LHCN-M2 (cell line): ENCODE data around the gene CLSTN3. TPM values are rescaled to one million over a fixed set of nuclear protein-coding genes. Genes with fewer than 3 reads are reported as not detected.
"Not testable (repeated sequence)": the region's sequence is repeated elsewhere in the genome, so short reads cannot be mapped to it uniquely, and the experiment has no call there.

Experiments used
- DNase-seq: peaks from one replicate; pipeline ENCODE4 v3.0.0-alpha.2; 2012; ENCODE audit warnings: low read depth
- total RNA-seq: library from RNA; depleted of rRNA; stranded (reverse); fragments of >200 nt; gene quantifications from 2 replicates; pipeline ENCODE4 v1.2.3, GENCODE V29; 2014

The CLSTN3 gene
- total RNA-seq, 1 experiment from 2014 or later, result 4.6 TPM

DNA sequence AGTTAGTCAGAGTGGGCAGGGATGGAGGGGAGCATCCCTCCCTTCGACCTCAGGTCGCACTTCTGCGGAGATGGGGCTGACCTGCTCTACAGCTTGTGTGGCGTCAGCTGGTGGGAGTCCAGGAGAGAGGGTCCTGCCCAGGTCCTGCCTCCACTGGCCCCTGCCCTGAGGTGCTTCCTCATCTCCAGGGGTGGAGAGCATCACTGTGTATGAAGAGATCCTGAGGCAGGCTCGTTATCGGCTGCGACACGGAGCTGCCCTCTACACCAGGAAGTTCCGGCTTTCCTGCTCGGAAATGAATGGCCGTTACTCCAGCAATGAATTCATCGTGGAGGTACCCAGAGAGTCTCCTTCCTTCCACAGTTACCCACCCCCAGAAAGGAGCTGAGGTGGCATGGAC, 20.2 kb downstream of the CLSTN3 start:
- DNase-seq, result no peak

DNA sequence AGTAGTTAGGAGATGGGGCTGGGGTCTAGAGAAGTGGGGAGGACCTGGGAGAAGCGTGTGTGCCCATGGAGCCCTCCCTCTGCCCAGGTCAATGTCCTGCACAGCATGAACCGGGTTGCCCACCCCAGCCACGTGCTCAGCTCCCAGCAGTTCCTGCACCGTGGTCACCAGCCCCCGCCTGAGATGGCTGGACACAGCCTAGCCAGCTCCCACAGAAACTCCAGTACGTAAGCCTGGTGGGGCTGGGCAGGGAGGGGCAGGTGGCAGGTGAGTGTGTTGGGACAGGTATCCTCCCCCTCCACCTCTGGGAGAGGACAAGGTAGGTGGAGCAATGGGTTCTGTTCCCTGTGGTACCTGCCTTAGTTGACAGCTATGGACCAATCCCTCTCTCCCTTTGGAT, 20.7 kb downstream of the CLSTN3 start:
- DNase-seq, result no peak

DNA sequence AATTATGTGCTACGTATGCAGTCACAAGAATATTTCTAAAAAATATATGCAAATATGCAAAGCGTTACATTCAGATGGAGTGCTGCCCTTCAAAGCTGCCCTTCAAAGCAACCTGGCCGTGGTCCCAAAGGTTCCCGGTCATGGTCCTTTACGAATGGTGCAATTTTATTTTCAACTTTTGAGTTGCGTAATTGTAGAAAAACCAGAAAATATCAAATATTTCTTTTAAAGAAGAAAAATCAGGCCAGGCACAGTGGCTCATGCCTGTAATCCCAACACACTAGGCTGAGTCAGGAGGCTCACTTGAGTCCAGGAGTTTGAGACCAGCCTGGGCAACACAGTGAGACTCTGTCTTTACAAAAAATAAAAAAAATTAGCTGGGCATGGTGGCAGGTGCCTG, 21.4 kb downstream of the CLSTN3 start:
- DNase-seq, result no peak

DNA sequence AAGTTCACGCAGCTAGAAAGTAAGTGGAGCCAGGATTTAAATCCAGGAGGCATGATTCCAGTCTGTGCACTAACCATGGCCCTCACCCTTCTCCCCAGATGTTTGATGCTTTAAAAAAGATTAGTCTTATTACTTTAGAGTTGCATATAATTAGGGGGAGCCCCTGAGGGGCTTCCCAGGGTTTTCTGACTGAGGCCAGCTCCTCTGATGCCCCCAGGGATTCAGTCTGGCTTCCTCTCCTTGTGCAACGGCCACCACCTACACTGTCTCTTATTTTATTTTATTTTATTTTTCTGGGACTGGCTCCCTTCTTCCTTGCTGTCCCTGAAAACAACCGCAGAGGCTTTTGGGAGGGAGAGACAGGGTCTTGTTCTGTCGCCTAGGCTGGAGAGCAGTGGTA, 22.6 kb downstream of the CLSTN3 start:
- no peak for DNase-seq

DNA sequence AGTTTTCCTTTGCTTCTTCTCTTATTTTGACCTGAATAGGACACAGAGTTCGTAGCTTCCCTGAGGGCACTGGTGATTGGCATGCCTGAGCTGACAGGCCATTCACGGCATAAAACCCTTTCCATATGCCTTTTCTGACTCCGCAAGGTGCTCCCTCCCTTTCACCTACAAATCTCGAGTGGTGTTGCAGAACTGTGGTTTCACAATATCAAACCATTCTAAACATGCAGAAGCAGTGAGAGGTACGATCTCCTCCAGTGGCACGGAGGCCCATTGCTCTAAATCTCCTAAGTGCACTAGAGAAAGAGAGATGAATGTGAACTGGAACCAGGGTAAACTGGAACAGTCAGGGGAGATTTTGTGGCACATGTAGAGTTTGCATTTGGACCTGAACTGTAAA, 23.9 kb downstream of the CLSTN3 start:
- no peak for DNase-seq

DNA sequence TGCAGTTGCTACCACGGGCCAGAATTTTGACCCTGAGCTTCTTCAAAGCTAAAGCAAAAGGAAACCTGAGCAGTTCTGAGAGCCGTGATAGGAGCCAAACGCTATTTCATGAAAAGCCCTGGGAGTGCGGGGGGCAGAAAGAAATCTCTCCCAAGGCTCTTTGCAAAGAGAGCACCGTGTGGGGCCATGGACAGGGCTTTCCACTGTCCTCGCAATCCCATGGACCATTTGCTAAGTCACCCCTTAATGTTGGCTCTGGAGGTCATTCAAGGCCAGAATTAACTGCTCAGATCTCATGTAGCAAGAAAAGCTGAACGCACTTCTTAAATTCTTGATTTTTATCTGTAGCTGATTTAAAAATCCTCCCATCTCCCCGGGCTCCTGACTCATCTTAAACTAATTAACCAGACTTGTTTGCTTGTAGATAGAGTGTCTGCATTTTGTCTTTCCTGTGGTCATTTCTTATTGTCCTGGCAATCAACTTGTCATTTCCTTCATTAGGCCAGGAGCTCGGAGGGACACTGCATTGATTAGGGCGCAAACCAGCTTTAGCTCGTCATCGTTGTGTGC, 24.8 kb downstream of the CLSTN3 start:
- DNase-seq, result no peak

DNA sequence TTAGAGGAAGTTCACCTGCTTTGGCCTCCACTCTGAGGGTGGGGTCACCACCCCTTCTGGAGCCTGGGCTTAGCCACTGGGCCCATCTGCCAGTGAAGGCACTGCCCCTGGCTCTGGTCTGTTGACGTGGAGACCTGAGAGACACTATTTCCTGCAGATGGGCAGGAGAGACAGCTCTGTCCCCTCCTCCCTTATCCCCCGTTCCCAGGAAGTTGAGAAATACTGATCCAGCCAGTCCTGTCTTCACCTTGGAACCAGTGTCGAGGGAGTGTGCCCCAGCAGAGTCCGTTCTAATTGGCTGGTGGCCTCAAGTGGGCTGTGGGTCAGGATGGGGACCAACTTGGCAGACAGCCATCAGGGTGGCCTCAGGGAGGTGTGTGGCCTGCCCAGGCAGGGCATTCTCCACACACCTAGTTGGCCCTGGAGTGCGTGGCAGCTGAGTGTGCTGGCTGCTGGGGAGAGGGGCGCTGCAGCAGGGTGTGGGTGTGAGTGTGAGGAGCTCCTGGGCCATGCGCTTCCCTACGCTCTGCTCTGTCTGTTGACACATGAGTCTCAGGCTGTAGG, 25.4 kb downstream of the CLSTN3 start:
- DNase-seq, result no peak

DNA sequence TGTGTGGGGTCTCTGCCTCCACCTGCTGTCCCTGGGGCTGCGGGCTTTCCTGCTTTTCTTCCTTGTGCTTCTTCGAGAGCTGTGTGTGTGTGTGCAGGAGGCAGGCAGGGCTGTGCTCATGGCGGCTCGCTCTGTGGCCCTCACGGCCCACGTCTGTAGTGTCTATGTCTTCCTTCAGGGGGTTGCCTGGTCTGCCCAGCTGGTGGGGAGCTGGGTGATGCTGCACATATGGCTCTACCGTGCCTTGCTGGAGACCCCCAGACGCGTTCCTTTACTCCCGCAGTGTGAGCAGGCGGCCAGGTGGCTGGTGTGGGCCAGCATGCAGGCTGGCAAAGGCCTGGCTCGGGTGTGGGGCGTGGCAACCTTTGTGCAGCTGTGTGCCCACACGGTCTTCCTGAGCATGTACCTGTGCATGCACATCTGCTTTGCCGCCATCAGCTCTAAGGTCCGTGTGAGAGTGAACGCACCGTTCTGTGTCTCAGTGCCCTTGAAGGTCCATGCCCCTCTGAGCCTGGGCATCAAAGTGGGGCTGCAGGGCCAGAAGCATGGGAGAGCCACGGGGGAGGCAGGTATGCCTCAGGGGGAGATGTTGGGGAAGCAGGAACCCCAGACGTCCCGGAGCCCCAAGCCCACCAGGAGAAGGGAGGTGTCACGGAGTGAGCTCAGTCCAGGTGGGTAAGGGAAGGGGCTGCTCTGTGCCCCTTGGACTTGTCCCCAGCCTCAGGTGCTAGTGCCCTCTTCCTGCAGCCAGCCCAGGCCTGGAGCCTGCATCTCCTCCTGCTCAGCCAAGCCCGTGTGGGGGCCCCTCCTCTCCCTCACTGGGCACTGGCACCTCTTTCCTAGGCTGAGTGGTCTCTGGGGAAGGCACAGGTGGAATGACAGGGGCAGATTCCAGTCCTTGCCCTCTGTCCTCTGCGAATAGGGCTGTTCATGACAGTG, 26.4 kb downstream of the CLSTN3 start:
- no peak for DNase-seq

DNA sequence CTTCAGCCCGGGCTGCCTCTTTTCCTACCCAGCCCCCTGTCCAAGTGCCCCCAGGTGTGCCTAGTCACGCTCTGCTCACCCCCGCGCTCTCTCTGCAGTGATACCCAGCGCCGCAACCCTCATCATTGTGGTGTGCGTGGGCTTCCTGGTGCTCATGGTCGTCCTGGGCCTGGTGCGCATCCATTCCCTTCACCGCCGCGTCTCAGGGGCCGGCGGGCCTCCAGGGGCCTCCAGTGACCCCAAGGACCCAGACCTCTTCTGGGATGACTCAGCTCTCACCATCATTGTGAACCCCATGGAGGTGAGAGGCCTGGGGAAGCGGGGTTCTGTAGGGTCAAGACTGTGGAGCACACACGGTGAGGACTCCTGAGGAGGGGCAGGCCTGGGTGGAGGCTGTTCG, 27.2 kb downstream of the CLSTN3 start:
- DNase-seq, result no peak

DNA sequence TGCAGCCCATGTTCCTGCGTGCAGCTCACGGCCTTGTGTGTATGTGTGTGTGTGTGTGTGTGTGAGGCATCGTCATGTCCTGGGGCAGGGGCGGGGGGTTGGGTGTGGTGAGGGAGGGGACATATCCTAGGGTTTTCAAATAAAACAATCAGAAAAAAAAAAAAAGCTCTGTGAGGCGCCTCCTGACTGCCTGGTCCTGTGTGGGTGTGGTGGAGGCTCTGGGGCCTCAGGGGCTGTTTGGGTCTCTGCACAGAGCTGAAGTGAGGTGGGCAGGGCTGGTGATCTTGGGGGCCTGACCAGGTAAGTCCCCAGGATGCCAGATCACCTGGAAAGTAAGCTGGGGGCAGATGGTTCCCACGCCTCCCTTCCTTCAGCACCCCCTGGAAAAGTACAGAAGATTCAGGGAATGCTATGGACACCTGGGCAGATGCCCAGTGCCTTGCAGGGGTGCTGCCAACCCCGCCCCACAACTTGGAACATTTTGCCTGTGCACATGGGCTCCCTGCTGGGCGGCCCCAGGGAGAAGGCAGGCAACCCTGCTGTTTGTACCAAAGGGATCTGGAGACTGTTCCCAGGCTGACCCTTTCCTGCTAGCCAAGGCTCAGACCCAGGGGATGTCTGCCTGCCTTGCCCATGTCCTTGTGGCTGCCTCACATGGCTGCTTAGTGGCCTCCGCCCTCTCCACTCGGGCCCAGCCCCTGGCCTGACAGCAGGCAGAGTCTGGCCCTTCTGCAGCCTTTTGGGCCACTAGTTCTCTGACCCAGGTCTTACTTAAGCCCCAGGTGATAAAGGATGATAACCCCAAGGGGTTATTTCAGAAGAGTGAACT, 28.8 kb downstream of the CLSTN3 start:
- DNase-seq, result no peak

DNA sequence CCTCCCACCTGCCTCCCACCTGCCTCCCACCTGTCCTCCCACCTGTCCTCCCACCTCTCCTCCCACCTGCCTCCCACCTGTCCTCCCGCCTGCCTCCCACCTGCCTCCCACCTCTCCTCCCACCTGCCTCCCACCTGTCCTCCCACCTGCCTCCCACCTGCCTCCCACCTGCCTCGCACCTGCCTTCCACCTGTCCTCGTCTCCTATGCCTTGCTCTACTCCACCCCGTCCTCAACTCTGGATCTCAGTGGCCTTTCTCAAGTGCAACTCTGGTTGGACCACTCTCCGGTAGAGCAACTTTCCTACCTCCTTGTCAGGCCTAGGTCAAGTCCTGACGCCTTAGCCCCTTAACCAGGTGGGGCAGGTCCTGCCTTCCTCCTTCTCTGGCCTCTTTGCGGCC, 30.0 kb downstream of the CLSTN3 start:
- DNase-seq, result no peak

DNA sequence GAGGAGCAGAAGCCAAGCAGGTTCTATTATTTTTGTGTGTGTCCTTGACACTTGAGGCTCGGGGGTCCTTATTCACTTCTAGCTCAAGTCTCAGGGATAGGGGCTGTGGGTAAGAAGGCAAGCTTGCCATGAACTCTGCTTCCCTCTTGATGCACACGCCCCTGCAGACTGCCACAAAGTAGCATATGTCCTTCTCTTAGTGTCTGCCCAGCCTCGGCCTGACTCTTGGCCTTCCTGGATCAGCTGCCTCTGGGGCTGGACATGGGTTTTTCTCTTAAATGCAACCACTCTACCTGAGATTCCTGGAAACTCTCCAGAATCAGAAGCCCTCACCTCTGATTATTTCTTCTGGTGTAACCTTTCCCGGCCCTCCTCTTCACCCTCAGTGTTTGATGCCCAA, 31.2 kb downstream of the CLSTN3 start:
- DNase-seq, result no peak

DNA sequence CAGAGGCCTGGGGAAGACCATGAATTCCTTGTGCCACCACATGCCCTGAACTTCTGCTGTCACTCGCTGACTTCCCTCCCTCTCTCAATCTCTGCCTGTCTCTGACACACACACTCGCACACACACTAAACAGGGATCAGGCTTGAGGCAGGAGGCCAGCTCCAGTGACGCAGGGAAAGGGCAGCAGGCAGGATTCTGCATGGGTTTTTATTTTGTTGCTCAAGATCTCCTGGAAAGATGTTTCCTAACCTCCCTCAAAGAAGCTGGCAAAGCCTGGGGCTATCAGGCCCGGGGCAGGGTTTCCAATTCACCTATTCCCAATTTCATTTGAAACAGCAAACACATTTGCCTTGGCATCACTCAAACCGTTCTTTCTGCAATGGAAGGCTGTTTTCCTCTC, 31.6 kb downstream of the CLSTN3 start:
- DNase-seq, result peak; percentile 11

DNA sequence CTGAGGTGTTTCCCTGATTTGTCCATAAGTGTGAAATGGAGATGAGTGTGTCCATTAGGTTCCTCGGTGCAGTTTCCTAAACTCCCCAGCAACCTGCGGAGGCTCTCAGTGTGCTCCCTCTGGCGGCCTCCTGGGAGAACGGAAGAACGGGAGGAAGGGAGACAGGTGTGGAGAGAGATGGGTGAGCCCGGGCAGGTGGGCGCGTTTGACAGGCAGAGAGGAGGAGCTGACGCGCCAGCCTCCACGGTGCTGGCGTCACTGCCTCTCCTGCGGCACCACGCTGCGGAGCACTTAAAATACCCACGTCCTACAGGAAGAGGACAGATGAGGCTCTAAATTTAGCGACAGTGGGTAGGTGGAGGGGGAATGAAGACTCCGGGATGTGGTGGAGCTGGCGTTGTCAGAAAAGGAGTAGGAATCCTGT, 32.5 kb downstream of the CLSTN3 start:
- no peak for DNase-seq

DNA sequence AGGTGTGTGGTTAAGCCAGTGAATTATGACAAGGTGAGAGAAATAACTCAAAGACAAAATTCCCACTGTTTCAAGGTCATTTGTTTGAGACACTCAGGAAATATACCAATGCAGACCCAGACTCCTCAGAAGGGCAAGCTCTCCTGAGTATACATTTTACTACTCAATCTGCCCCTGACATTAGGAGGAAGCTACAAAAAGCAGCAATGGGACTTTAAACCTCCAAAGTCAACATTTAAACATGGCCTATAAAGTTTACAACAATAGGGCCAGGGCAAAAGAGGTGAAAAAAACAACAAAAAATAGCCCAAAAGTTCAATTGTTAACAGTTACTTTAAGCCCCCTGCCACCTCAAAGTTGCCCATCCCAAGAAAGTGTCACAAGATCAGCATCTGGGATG, 39.8 kb downstream of the CLSTN3 start:
- DNase-seq, result no peak

DNA sequence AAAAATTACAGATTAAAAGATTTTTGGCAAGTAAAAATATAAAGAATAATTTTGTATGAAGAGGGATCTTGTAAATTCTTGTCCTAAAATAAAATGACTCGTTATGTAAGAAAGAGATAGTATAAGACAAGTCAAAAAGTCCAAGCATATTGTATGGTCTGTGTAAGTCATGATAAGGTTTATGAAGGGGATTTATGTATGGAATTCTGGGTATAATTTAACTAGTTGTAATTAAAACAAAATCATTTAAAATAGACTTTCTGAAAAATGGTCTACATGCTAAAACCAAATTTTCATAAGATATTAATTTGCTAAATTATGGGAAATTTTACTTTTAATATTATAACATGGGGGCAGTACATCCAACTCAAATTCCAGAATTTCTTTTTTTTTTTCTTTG, 41.7 kb downstream of the CLSTN3 start:
- peak; percentile 9 for DNase-seq

DNA sequence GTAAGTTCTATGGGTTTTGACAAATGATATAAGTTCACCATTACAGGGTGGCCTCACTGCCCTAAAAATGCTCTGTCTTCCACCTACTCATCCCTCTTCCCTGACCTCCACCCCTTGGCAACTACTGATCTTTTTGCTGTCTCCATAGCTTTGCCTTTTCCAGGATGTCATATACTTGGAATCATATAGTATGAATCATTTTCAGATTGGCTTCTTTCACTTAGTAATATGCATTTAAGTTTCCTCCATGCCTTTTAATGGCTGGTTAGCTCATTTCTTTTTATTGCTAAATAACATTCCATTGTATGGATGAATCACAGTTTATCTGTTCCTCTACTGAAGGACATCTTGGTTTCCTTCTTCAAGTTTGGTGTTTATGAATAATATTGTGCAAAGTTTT, 45.3 kb downstream of the CLSTN3 start:
- DNase-seq, result no peak

DNA sequence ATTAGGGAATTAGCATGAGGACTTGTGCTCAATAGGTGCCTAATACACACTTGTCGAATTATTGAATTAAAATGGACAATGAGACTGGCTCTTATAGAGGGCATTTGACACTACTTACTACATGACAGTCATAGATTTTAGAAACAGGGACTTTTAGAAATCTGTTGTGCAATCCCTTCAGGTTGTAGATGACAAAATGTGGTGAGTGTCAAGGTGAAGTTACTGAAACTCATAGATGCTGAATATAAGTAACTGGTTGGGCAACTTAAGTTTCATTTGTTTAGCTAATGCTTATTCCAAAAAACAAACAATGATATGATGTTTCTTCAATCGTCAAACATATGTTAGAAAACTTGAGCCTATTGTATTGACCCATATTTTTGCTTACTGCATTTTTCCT, 46.4 kb downstream of the CLSTN3 start:
- DNase-seq, result no peak

DNA sequence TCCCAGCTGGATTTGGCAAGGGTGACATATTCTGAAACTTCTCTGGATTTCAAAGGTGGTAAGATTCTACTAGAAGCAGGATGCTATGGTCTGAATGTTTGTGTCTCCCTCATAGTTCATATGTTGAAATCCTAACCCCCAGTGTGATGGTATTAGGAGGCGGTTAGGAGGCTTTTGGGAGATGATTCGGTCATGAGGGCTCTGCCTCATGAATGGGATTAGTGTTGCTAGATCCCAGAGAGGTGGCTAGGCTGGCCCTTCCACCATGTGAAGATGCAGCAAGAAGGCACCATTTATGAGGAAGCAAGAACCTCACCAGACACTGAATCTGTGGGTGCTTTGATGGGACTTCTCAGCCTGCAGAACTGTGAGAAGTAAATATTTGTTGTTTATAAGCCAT, 48.3 kb downstream of the CLSTN3 start:
- no peak for DNase-seq

DNA sequence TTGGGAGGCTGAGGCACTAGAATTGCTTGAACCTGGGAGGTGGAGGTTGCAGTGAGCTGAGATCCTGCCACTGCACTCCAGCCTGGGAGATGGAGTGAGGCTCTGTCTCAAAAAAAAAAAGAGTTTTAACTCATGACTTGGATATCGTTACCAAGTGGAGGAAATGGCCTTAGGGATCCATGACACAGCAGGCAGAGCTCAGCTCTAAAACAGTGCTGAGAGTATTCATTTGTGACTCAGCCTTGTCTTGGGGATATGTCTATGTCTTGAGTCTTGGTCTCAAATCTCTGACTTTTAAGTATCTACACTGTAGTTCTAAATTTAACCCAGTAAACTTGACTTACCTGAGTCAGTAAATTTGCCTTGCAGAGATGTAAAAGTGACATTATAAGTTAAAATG, 50.5 kb downstream of the CLSTN3 start:
- no peak for DNase-seq

DNA sequence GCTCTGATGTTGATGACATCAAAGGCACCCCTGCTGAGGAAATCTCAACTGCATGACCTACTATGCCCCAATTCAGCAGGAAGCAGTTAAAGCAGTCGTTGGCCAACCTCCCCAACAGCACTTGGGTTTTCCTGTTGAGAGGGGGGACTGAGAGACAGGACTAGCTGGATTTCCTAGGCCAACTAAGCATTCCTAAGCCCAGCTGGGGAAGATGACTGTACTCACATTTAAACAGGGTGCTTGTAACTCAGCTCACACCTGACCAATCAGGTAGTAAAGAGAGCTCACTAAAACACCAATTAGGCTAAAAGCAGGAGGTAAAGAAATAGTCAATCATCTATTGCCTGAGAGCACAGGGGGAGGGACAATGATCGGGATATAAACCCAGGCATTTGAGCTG, 55.9 kb downstream of the CLSTN3 start:
- not testable (repeated sequence) for DNase-seq
